ENCODE measurements around the gene MAST2.
A peak's percentile ranks its signal among the peaks of the same experiment; 100 is the strongest.

- TF ChIP-seq, protein P1, sequence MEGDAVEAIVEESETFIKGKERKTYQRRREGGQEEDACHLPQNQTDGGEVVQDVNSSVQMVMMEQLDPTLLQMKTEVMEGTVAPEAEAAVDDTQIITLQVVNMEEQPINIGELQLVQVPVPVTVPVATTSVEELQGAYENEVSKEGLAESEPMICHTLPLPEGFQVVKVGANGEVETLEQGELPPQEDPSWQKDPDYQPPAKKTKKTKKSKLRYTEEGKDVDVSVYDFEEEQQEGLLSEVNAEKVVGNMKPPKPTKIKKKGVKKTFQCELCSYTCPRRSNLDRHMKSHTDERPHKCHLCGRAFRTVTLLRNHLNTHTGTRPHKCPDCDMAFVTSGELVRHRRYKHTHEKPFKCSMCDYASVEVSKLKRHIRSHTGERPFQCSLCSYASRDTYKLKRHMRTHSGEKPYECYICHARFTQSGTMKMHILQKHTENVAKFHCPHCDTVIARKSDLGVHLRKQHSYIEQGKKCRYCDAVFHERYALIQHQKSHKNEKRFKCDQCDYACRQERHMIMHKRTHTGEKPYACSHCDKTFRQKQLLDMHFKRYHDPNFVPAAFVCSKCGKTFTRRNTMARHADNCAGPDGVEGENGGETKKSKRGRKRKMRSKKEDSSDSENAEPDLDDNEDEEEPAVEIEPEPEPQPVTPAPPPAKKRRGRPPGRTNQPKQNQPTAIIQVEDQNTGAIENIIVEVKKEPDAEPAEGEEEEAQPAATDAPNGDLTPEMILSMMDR (IDR thresholded peaks at IDR 0.05), result peak; percentile 94 to 96 (median 95)
- no peak for TF ChIP-seq POLR2A (IDR thresholded peaks at IDR 0.05)
Observed at GRCh38 chr1:46036894-46037839, 233.8 kb downstream of the MAST2 start.

Measured in testis (tissue), 2 donors.